ENCODE results near the gene RBM44.
"Not testable (repeated sequence)": the region's sequence is repeated elsewhere in the genome, so short reads cannot be mapped to it uniquely, and the experiment has no call there.

Gene RBM44

GRCh38 chr2:237783678-237784077 lies 14.9 kb upstream of the RBM44 start:
- not testable (repeated sequence) for DNase-seq

GRCh38 chr2:237786936-237787335 lies 11.6 kb upstream of the RBM44 start:
- DNase-seq = no peak

DNA sequence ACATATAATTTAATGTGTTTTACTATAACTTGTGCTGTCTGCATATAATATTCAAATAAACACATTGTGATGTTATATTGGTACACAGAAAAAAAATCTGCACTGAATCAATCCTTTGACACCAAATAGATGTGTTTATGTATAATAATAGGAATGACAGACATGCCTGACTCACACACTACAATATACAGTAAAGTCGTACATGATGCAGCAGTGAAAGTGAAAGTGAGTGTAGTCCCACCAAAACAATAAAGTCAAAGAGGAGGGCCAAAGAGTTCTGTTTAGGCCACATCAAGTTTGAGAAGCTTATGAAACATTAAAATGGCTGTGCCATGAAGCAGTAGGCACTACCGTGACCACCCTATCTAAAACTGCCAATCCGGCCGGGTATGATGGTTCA lies 8.2 kb upstream of the RBM44 start:
- DNase-seq = no peak

GRCh38 chr2:237791977-237792727 lies 6.4 kb upstream of the RBM44 start:
- DNase-seq = no peak

DNA sequence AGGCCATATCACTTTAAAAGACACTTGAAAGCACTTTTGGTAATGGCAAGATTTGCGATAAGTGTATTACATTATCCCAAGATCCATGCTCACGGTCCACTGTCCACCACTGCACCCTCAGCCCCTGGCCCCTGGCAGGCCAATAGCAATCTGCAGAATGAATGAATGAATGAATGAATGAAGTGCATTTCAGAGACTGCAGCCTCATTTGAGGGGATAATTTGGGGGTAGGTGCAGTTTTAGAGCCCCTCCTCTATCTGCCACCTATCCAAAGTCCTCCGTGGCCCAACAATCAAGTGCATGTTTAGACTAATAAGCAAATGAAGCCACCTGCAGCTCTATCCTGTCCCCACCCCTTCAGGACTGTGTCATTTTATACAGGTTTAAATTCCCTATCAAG lies 1.3 kb upstream of the RBM44 start:
- no peak for DNase-seq

- DNase-seq = no peak
Measured at GRCh38 chr2:237799060-237799428, 465 bp downstream of the RBM44 start.

- DNase-seq = no peak
Measured at GRCh38 chr2:237801466-237801865, 2.9 kb downstream of the RBM44 start.

DNA sequence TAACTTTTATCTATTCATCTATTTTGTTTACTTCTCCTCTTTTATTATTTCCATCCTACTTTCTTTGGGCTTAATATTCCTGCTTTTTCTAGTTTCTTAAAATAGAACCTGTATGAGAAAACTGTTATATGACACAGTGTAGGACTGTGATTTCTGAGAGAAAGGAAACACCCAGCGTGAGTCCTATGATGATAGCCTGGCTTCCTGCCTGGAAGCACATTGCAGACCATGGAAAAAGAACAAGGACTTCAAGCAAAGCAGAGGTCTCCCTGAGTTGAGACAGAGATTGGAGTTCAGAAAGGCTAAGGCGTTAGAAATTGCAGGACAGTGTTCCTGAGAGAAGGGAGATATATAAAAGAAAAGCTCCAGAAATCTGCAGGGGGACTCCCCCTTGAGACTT lies 7.8 kb downstream of the RBM44 start:
- no peak for DNase-seq

DNA sequence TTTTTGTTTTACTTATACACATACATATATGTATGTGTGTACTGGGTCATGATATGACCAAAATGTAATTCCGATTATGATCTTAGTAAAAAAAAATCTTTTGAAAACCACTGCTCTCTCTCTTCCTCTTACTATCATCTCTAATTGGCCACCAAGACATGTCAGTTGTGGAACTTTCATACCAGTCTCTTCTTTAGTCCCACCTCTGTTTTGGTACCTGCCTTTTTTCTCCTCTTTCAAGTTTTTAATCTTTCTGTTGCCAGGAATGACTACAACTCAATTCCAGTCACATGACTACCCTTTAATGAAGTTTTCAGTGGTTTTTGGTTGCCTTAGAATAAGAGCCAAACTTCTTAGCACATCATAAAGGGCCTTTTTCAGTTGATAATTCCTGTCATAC lies 17.1 kb downstream of the RBM44 start:
- no peak for DNase-seq

DNA sequence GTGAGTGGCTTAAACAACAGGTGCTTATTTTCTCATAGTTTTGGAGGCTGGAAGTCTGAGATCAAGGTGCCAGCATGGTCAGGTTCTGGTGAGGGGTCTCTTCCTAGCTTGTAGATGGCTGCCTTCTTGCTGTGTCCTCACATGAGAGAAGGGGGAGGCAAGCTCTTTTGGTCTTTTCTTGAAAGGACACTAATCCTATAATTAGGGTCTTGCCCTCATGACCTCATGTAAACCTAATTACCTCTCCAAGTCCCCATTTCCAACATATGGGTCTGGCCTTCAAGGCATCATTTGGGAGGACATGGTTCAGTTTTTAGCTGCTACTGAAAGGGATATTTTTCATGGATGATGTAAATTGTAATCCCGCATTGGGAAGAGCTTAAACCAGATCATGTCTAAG lies 18.0 kb downstream of the RBM44 start:
- DNase-seq = no peak

DNA sequence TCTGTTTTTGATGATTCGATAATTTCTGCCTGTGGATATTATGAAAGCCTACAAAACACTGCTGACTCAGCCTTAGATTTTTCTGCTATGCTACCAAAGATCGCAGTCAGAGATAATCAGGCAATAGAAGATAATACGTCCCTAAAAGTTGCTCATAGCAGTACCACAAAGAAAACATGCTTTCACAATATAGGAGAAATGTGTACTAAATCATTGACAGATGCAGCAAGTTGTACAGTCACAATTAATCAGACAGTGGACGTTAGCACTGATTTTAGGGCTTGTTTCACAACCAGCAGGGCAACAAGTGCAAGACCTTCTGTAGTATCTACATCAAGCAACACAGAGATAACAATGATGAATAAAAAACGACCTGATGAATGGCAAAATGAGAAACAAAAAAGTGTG lies 19.5 kb downstream of the RBM44 start:
- no peak for DNase-seq

GRCh38 chr2:237819231-237819630 lies 20.7 kb downstream of the RBM44 start:
- no peak for DNase-seq

GRCh38 chr2:237820421-237820820 lies 21.8 kb downstream of the RBM44 start:
- DNase-seq = no peak

GRCh38 chr2:237823544-237823943 lies 25.0 kb downstream of the RBM44 start:
- no peak for DNase-seq

DNA sequence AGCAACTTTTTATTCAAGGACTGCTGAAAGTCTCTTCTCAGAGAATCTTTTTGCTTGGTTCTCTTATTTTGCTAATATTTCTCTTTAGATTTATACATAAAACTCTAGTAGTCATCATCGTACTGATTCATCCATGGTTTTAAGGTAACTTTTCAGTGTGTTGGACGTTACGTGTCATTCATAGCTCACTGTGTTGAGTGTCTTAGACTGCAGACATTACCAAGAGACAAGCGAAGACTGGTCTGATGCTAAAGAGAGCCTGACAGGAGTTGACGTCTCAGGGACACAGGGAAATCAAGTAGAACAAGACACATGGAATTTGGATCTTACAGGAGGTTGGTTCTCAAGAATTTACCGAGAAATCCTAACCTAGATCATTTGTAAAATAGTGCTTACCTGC lies 25.5 kb downstream of the RBM44 start:
- DNase-seq = no peak

DNA sequence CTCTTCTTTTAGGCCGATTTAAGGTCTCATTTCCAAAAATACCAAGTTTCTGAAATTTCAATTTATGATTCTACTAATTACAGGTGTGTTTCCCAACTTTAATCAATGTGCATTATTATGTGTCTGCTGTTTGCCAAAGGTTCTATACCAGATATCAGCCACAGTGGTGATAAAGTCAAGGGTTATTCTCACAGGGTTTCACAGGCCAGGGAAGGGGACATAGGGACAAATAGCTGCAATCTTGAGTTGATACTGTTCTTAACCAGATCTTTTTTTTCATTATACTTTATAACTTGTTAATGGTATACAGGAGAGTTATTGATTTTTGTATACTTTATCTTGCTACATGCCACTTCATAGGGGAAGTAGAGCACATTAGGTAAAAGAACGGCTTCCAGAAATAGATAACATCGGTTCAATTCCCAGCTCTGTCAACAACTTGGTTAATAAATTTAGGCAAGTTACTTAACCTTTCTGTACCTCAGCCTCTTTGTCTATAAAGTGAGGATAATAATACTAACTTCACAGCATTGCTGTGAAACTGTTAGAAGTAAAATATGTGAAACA lies 28.9 kb downstream of the RBM44 start:
- no peak for DNase-seq

- no peak for DNase-seq
Measured at GRCh38 chr2:237830522-237830921, 31.9 kb downstream of the RBM44 start.

GRCh38 chr2:237833546-237833945 lies 35.0 kb downstream of the RBM44 start:
- DNase-seq = no peak

DNA sequence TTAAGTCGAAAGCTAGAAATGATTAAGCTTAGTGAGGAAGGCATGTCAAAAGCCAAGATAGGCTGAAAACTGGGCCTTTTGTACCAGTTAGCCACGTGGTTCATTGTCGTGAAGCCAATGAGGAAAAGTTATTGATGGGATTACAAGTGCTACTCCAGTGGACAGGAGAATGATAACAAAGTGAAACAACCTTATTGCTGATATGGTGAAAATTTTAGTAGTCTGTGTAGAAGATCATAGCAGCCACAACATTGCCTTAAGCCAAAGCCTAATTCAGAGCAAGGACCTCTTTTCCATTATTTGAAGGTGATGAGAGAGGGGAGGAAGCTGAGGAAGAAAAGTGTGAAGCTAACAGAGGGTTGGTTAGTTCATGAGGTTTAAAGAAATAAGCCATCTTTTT lies 36.8 kb downstream of the RBM44 start:
- no peak for DNase-seq

GRCh38 chr2:237841051-237841450 lies 42.5 kb downstream of the RBM44 start:
- DNase-seq = no peak

DNA sequence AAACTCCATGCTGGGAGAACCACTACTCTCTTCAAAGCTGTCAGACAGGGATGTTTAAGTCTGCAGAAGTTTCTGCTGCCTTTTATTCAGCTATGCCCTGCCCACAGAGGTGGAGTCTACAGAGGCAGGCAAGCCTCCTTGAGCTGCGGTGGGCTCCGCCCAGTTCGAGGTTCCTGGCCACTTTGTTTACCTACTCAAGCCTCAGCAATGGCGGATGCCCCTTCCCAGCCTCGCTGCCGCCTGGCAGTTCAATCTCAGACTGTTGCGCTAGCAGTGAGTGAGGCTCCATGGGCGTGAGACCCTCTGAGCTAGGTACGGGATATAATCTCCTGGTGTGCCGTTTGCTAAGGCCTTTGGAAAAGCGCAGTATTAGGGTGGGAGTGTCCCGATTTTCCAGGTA lies 50.4 kb downstream of the RBM44 start:
- DNase-seq = not testable (repeated sequence)

DNA sequence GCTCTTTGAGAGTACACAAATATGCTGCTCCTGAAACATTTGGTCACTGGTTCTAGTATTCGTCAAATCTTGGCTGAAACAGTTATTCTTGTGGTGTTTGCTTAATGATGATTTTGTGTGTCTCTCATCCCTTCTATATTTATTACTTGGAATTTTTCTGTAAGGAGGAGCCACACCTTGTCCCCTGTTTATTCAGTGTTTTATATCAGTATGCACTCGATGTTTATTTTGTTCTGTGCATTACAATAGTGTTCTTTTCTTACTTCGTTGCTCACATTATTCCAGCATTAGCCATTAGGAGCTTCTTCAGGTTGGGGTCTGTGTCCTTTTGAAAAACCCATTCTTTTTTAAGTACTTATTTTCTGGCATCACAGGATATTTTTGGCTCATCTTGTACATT lies 55.7 kb downstream of the RBM44 start:
- DNase-seq = no peak

GRCh38 chr2:237857791-237858190 lies 59.2 kb downstream of the RBM44 start:
- DNase-seq = no peak

DNA sequence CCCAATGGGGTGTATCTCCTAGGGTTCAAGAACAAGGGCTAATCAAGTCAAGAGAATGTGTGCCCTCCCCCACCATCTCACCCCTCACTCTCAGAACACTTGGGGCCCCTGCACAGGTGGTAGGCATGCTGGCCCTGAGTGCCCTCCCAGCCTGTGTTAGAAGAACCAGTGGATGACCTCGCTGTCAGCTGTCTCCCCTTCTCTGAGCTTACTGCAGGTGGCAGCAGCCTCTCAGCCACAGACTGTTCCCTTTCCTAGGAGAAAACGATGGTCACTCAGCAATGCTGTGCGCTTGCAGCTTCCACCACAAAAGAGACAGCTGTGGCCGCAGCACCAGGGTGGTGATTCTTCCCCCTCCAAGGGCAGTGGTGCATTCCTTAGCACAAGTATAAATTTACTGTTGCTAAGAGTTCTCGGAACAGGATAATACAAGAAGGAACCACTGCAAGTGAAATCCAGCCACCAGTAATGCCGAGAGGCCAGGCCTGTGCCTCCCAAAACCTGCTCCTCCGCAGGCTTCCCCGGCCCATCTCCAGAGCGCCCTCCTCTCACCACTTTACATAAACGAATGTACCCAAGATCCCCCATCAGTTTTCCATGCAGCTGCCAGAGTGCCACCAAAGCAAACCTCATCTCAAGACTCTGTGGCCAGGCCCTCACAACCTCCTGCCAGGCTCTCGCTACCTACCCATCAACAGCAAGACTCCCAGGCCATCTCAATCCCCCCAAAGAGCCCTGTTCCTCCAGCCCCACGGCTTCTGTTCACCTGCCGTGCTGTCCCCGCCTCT lies 59.9 kb downstream of the RBM44 start:
- DNase-seq = peak in 1 of 2 donors; percentile 68

All from bone marrow (tissue), 2 donors.